M059J (cell line): ENCODE results near the gene RBM45. TPM values are rescaled to one million over a fixed set of nuclear protein-coding genes. Genes with fewer than 3 reads are reported as not detected.
"Not testable (repeated sequence)": the region's sequence is repeated elsewhere in the genome, so short reads cannot be mapped to it uniquely, and the experiment has no call there.

Experiments used
- DNase-seq: peaks from one replicate; pipeline ENCODE4 v3.0.0-alpha.2; 2012; ENCODE audit warnings: low read depth
- total RNA-seq: library from RNA; depleted of rRNA; stranded (reverse); fragments of >200 nt; shearing (Covaris generic); gene quantifications from 2 replicates; pipeline ENCODE4 v1.2.3, GENCODE V29; 2014

RBM45 gene
- total RNA-seq, 1 experiment from 2014 or later: 9.0 TPM

DNA sequence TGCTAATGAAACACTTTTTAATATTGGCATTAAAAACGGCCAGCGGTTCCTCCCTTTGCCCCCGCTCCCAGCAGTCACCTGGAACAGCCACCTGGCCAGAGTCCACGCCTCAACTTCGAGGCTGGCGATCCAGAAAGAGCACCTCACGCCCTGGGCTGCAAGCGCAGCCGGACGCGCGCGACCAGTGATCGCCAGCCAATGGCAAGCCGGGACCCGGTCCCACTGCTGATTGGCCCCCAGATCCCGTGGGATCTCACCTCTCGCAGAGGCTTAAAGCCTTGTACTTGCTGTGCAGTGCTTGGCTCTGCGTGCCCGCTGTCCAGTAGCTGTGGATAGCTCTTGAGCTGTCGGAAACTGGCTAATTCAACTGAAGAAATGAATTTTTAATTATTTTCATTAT is 4.1 kb upstream of the RBM45 start:
- DNase-seq: no peak

- DNase-seq: peak; percentile 43
These were observed 2.4 kb upstream of the RBM45 start for GRCh38 chr2:178109813-178110212.

GRCh38 chr2:178110681-178111080 is 1.6 kb upstream of the RBM45 start:
- DNase-seq: no peak

DNA sequence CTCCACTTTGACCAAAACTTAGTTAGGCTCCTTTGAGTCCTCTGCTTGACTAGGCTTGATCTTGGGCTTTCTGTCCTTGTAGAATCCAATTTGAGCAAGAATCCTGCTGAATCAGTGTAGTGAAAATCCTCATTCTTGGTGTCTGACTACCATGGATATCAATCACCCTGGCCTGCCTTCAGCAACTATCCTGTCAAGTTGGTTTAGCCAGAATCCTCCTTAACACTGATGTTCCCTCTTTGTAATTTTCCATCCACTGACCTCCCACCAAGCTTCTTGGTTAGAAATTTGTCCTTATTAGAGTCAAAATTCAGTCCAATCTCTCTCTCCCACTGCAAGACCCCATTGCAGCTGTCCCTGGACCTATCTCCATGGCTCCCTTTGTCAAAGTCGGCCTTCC is 494 bp upstream of the RBM45 start:
- no peak for DNase-seq

DNA sequence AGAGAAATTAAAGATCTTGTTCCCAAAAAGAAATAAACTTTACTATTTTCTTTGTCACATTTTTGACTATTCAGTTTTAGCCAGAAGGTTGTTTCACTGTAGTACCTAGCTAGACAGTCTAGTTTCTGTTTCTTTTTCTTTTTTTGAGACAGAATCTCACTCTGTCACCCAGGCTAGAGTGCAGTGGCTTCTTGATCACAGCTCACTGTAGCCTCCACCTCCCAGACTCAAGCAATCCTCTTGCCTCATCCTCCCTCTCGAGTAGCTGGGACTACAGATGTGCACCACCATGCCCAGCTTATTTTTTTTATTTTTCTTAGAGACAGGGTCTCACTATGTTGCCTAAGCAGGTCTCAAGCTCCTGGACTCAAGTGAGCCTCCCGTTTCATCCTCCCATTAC is 2.2 kb downstream of the RBM45 start:
- DNase-seq: no peak

DNA sequence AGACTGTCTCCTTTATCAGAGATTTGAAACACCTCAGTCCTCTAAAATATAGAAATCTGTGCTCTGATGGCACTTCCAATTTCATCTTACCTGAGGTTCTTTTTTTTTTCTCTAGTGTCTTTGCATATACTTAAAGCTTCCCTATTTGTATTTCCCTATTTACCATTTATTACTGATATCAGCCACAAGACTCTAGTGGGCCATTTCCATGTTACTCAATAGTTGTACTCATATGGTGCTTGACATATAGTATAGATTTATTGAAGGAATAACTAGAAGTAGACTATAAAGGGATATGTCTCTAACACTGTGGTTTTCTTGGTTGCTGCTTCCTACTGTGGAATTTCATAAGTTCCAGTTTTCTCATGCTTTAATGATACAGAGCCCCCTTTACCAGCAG is 3.0 kb downstream of the RBM45 start:
- DNase-seq: no peak

DNA sequence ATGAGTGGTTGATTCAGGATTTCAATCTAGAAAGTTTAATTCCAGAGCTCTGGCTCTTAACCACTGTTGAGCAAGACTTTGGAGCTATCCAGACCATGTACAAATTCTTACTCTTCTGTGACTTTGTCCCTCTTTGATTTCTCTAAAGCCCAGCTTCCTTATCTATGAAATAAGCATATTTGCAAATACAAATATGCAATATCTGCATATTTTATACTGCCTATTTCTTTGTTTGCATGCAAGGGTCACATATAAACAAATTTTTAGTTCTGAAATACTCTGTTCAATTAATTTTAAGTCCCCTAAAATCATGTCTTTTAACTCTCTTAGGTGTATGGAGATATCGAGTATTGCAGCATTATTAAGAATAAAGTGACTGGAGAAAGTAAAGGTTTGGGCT is 5.5 kb downstream of the RBM45 start:
- no peak for DNase-seq

DNA sequence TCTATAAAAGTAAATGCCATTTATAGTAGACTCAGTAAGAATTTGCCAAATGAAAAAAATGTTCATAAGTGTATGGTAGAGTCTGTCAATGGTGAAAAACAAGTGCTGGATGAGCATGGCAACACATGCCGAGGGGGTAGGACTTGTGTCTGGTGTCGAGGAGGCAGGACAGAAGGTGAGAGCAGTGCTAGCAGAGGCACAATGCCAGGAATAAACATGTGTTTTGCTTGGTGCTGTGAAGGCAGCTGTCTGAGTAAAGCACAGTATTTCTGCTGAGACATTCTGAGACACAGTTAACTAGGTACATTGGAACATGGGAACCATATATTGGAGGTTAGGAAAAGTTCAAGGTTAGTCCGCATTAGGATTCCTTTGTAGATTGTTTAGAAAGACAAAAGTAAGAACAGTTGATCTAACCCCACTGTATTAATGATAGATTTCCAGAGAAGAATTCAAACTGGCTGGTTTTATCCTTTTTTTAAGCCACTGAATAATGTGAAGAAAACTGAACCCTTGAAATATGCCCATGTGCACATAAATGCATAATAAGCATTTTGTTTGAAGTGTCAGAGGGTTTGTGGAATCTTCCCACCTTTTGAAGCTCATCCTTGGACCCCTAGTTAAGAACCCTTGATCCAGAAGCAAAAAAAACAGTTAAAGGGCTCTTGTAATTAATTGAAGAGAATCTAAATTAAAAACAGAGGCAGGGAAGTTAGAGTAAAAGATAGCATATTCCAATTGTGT is 7.1 kb downstream of the RBM45 start:
- DNase-seq: no peak

DNA sequence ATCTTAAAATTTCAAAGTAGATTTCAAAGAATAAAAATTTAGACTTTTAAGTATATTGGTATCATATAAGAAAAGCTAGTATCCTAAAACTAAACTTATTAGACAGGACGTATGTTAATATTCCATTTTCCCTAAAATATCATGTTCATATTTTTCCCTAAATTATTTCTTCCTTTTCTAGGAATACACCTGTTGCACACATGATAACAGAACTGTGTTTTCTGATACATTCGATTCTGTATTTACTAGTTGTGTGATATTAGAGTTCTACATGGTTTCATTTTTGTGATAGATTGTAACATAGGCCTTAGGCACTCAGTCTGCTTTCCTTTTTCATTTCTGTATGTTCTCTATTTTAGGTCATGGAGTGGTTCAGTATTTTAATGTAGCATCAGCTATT is 10.9 kb downstream of the RBM45 start:
- DNase-seq: no peak

DNA sequence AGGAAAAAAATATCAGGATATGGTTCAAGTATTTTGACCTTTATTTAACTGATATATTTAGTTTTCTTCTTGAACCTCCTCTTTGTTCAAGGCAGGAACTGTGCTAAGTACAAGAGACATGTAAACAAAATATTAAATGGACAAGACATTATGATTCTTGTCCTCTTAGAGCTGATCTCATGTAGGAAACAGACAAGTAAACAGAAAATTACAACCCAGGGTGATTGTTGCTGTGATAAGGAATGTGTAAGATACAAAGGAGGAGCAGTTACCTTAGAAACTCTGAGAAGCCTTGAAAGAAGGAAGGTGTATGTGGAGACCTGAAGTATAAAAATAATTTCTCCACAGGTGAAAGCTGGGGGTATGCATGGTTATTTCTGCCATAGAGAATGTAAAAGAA is 12.9 kb downstream of the RBM45 start:
- DNase-seq: no peak

DNA sequence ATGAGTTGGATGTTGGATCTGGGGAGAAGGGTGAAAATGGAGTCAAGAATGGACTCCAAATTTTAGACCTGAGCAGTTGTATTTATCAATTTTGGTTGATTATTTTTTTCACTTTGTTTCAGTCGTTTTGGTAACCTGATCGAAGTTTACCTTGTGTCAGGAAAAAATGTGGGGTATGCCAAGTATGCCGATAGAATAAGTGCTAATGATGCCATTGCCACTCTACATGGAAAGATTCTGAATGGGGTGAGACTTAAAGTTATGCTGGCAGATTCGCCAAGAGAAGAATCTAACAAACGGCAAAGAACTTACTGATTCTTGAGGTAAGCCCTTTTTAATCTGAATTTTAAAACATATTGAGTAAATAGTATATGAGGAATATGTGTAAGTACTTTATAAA is 13.6 kb downstream of the RBM45 start:
- no peak for DNase-seq

- DNase-seq: no peak
These were observed 16.8 kb downstream of the RBM45 start for GRCh38 chr2:178128836-178129630.

- DNase-seq: no peak
These were observed 24.2 kb downstream of the RBM45 start for GRCh38 chr2:178136321-178137025.

DNA sequence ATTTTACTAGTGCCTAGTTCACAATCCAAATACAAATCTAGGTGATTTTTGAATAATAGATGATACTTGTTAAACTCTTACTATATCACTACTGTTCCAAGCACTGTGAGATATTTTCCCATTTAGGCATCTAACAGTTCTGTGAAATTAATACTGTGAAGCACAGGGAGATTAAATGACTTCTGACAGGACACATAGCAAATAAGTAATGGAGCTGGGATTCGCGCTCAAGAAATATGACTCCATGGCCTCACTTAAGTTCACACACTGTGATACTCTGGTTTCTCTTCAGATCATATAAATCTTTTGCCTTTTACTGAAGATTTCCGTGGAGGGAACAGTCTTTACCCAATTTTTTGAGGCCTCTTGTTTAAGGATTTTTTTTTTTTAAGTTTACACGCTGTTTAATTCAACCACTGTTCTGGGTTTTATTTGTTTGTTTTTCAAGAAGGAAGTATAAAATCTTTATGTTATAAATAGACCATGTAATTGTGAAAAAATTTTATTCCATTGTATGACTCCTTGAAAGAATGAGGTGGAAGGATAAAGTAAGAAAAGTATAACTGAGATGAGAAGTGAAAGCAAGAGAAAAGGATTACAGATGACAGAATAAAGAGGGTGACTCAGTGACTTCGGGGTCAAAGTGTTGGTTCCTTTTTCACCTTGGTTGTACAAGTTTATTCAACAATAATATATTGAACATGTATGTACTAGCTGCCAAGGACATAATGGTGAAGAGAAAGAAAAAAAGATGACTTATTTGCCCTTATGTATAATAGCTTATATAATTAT is 30.2 kb downstream of the RBM45 start:
- DNase-seq: peak; percentile 7

DNA sequence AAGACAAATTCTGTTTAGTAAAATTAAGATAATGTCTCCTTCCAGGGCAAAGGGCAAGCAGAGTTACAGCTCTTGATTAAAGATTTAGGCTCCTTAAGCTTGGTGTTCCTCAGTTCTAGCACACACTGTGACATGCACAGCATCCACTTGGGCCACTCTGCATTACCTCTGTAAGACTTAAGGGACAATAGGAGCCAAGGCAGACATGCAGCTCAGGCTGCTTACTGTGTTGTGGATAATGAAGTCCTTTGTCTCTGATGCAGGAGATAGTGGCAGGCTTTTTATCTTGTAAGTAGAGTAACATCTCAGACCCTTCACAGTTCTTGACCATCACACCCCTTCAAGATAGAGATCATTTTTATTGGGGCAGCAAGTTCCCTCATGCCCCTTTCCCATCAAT is 31.2 kb downstream of the RBM45 start:
- no peak for DNase-seq

DNA sequence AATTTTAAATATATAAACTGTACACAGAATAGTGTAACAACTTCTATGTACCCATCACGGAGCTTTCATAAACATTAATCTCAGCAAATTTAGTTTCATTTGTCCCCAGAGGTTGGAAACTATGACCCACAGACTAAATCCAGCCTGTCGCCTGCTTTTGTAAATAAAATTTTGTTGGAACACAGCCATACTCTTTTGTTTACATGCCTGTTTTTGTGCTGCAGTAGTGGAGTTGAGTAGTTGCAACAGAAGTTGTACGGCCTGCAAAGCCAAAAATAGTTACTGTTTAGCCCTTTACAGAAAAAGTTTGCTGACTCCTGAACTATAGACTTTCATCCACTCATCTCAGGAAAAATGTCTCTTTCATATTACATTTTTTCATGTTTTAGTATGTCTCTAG is 39.8 kb downstream of the RBM45 start:
- peak; percentile 16 for DNase-seq

DNA sequence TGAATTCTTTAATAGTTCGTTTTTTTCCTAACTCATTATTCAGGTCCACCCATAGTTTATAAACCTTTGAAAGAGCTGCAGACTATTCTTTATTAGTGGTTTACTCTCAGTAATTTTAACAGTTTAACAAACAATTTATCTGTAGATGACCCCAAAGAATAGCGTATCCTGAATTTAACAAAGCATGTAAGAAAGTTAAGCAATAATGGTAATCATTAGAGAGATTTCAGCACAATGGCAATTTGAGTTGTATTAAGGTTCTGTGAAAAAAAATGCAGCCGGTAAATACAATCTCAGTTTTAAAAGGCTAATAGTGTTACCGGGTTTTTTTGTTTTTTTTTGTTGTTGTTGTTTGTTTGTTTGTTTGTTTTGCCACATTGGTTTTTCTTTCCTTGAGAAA is 40.3 kb downstream of the RBM45 start:
- no peak for DNase-seq

DNA sequence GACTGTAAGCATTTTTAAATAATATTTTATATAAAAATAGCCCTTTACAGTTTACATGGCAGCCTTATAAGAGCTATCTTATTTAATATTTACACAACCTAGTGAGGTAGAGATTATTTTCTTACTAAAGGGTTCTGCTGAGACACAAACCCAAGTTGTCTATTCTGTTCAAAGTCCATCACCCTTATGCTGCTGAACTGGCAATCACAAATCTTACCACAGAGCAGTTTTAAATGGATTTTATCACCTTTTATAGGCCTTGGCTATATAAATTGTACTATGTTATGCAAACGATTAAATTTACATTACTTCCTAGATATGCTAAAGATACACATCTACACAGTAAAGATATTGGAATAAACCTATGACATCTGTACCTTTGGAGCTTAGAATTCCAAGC is 40.7 kb downstream of the RBM45 start:
- no peak for DNase-seq

DNA sequence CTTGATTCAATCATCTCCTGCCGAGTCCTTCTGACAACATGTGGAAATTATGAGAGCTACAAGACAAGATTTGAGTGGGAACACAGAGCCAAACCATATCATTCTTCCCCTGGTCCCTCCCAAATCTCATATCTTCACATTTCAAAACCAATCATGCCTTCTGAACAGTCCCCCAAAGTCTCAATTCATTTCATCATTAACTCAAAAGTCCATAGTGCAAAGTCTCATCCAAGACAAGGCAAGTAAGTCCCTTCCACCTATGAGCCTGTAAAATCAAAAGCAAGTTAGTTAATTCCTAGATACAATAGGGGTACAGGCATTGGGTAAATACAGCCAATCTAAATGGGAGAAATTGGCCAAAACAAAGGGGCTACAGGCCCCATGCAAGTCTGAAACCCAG is 41.6 kb downstream of the RBM45 start:
- DNase-seq: not testable (repeated sequence)

GRCh38 chr2:178155524-178155923 is 43.3 kb downstream of the RBM45 start:
- DNase-seq: no peak

- DNase-seq: no peak
These were observed 45.3 kb downstream of the RBM45 start for GRCh38 chr2:178157574-178157973.

GRCh38 chr2:178159966-178160365 is 47.7 kb downstream of the RBM45 start:
- no peak for DNase-seq
